ENCODE measurements around the gene SLC39A7.
A peak's percentile ranks its signal among the peaks of the same experiment; 100 is the strongest.

SLC39A7 gene

DNA sequence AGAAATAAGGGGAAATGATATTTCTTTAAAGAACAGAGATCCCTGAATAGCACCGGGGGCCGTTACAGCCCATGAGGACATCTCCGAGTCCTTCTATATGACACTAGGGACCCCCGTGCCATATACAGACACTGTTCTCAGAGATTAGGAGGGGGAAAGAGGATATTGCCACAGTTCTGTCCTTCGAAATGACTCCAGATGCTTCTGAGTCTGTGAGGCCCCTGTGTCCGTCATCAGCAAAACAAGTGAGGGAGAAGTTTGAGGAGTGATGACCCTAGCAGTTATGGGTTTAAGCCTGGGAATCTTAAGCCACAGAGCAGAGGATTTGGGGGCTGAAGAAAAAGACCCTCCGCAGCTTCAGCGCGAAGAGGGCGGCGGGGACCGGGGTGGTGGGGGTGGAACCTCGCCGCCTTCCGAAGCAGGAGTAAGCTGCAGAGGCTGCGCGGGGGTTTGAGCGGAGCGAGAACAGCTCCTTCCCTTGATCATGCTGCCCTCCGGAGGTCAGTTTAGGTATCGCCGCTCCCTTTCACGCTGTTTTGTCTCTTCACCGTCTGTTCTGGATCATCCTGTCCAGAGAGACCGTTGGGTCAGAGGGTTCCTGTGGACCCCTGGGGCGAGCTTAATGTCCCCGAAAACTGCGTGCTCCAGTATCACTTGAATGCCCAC is 47.4 kb downstream of the SLC39A7 start:
- peak; percentile 91 for DNase-seq

GRCh38 chr6:33248643-33248931 is 47.9 kb downstream of the SLC39A7 start:
- no peak for DNase-seq

DNA sequence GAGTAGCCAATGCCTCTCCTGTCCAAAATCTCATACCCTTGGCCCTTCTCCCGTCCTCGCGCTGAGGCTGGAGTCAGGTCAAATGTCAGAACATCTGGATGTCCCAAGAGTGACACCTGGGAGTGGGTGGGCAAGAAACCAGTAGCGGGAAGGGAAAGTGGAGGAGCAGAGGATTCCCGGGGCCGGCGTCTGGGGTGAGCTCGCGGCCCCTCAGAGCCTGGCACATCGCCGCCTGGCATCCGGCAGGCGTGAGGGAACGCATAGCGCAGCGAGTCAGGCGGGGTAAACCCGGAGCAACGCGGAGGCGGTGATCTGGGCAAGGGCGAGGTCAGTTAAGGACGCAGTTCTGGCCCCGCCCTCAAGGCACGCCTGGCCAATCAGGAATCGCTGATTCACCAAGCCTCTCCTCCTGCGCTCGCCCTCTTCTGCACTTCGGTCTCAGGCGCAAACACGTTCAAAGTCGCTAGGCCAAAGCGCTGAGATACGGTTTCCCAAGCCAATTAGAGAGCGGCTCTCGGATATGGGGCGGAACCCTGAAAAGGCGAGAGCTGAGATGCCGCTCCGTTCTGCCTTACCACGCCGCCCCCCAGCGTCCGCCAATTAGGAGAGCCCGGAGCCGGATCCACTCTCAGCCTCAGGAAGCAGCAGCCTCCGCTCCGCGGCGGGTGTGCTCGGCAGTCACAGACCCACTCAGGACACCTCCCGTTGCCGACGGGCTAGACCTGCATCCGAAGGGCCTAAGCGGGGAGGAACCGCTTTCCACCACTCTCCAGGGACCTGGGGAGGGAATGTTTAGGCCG is 48.5 kb downstream of the SLC39A7 start:
- peak; percentile 99 for DNase-seq

DNA sequence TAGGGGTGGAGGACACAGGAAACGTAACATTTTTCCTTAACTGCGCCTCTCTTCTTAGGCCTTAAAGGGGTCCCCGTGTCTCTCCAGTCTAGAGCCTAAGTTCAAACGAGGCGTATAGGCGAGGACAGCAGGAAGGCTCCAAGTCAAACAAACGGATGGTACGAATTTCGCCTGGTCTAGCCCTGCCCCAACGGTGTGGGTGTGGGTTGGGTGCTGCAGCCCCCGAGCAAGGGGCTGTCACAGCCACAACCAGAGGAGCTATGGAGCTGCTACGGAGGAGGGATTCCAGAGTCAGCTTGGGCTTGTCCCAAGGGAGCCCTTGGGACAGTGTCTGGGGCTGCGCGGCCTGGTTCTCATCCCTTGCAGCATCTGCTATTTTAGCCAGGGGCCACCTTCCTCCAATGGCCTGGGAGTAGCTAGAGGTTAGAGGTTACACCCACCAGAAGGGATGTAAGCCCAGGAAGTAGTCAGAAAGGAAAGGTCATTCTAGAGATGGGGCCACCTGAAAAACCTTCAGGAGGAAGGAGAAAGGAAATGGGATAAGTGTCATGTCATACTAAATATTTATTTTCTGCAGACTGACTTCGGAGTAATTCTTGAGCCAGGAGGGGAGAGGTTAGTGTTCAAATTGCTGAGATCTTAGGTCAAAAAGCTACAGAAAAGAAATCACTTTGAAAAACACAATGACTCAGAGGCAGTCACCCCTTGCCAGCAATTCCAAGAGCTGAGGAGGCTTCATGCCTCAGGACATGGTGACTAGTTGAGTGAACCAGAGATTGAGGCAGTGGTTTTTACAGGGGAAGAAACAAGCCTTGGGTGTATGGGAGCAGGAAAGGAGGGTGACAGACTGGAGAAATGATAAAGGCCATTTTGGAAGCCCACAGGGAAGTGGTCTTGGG is 49.3 kb downstream of the SLC39A7 start:
- peak; percentile 44 for DNase-seq

DNA sequence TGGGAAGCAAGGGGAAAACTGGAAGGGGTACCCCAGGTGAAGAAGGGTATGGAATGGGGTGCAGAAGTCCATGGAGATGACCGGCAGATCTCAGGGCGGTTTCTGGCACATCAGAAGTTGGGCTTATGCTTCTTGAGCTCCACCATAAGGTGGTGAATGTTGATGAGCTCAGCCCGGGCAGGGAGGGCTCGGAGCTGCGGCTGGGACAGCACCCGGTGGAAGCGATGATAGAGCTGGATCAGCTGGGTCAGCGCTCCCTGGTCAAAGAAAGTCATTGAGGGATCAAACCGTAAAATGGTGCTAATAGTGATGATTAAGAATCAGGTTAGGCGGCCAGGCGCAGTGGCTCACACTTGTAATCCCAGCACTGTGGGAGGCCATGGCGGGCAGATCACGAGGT is 50.1 kb downstream of the SLC39A7 start:
- DNase-seq: no peak

DNA sequence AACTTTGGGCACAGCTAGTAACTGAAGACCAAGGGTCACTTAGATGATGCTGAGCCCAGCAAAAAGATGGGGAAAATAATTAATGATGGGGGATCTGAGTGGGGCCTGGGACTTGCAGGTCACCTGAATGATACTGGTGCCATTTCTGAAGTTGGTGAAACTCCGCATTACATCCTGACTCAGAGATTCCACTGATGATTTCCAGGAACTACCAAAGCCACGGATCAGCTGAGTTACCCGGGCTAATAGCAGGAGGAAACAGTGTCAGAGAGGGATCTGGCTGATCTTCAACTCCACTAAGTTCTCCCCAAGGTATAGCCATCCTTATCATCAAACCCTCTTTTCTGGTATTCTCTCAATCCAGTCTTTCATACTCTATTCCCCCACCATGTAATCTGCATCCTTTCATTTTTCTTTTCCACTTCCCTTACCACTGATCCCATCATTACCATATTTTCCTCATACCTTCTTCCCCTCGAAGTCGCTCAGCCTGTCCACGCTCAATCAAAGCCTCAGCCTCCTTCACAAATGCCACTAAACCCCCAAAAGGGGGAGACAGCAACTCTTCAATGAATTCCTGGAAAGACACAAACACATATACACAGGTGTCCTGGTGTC is 50.8 kb downstream of the SLC39A7 start:
- no peak for DNase-seq

- DNase-seq: peak; percentile 35
Observed at GRCh38 chr6:33252759-33253158, 52.1 kb downstream of the SLC39A7 start.

Measured in suppressor macrophage treated with lipopolysaccharide for 4 hours (primary cell).